Measurements from ENCODE around the gene POLL. TPM values are rescaled to one million over a fixed set of nuclear protein-coding genes. Genes with fewer than 3 reads are reported as not detected.

POLL gene
- total and polyA plus RNA-seq, 8 donors: 18.2 to 81.1 (median 30.6) TPM

DNA sequence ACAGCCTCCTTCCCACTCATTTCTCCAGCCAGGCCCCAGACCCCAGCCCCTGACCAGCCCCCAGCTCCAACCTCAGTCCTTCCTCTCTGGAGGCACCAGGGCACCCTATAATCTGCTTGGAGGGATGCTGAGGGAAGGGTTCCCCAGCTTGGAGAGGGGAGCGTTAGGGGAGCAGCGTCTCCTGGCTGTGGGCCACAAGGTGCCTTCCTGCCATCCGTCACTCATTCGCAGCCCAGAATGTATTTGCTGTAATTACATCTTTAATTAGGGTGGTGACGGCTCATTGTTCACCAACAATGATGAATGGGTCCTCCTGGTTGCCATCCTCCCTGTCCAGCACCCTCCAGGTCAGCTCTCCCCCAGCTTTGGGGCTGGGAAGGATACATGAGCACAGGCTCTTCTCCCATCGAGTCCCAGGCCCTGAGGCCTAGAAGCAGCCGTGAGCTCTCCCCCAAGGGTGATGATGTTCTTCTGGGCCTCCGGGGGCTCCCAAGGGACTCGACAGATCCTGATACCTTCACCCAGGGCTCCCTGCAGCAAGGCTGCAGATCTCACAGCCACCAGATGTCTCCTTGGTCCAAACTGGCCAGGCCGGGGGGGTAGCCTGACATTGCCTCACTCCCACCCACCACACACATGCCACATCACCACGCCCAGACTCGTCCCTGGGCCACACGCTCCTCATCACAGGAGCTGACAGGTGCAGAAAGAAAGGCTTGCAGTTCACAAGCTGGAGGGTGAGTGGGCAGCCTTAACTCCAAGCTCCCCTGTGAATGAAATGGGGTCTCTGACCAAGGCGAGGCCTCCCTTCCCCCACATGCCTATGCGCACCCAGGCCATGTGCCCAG lies 26.8 kb downstream of the POLL start:
- Histone ChIP-seq H3K9me3 (no peaks in the 10 kb centered on the region), H3K4me3 (no peak overlapping the region), H3K27me3 (peaks cover 0 to 5% (median 0%) of the 10 kb centered on the region in 4 donors), H3K36me3 (no peaks in the 10 kb centered on the region), H3K27ac (no peak overlapping the region), H3K4me1 (no peaks in the 10 kb centered on the region)
- intact Hi-C loops (cut with DNase I): no loop called here
- TF ChIP-seq, protein P1, sequence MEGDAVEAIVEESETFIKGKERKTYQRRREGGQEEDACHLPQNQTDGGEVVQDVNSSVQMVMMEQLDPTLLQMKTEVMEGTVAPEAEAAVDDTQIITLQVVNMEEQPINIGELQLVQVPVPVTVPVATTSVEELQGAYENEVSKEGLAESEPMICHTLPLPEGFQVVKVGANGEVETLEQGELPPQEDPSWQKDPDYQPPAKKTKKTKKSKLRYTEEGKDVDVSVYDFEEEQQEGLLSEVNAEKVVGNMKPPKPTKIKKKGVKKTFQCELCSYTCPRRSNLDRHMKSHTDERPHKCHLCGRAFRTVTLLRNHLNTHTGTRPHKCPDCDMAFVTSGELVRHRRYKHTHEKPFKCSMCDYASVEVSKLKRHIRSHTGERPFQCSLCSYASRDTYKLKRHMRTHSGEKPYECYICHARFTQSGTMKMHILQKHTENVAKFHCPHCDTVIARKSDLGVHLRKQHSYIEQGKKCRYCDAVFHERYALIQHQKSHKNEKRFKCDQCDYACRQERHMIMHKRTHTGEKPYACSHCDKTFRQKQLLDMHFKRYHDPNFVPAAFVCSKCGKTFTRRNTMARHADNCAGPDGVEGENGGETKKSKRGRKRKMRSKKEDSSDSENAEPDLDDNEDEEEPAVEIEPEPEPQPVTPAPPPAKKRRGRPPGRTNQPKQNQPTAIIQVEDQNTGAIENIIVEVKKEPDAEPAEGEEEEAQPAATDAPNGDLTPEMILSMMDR (IDR thresholded peaks at IDR 0.05): no peak
- WGBS, 2 donors: 63 to 65% methylated on average over 15 of the region's 15 CpGs
- no peak for DNase-seq
- no peak for ATAC-seq
- FAIRE-seq: no peak

DNA sequence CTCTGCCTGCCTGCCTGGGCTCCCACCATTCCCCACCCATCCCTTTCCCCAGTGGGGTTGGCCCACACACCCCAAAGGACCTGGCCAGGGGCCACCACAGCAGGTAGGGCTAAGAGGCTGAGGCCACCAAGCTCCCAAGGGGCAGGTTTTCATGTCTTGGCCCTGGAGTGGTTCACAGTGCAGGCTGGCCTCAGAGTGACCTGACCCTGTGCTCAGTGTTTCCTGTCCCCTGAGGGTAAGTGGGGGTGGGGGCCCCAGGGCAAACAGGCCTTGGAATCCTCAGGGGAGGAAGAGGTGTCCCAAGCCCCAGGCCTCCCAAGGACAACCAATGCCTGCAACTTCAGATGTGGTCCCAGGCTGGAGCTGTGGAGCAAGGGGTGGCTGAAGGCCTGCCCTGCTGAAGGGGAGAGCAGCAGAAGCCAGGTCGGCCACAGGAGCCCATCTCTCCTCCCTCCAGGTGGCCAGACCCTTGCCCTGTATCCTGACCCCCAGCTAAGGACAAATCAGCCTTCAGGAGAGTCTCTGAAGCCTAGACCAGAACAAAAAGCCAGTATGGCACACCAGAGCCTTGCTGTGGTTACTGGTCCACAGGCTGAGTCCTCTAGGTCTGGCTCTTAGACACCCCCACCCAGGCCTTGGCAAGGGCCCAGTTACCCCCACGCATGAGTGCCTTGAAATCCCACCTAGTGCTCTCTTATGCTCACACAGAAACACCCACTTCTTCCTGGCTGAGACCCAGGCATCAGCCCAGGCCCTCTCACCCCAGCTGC lies 27.6 kb downstream of the POLL start:
- Histone ChIP-seq H3K9me3 (no peaks in the 10 kb centered on the region), H3K27me3 (no peaks in the 10 kb centered on the region), H3K36me3 (no peaks in the 10 kb centered on the region), H3K27ac (no peak overlapping the region), H3K4me3 (no peak overlapping the region), H3K4me1 (no peaks in the 10 kb centered on the region)
- FAIRE-seq (no peak), ATAC-seq (no peak), DNase-seq (no peak)
- TF ChIP-seq, protein P1 (IDR thresholded peaks at IDR 0.05): no peak
- intact Hi-C loops (cut with DNase I): no loop called here
- WGBS, 2 donors: 46 to 67% methylated on average over 1 to 2 of the region's 2 CpGs

DNA sequence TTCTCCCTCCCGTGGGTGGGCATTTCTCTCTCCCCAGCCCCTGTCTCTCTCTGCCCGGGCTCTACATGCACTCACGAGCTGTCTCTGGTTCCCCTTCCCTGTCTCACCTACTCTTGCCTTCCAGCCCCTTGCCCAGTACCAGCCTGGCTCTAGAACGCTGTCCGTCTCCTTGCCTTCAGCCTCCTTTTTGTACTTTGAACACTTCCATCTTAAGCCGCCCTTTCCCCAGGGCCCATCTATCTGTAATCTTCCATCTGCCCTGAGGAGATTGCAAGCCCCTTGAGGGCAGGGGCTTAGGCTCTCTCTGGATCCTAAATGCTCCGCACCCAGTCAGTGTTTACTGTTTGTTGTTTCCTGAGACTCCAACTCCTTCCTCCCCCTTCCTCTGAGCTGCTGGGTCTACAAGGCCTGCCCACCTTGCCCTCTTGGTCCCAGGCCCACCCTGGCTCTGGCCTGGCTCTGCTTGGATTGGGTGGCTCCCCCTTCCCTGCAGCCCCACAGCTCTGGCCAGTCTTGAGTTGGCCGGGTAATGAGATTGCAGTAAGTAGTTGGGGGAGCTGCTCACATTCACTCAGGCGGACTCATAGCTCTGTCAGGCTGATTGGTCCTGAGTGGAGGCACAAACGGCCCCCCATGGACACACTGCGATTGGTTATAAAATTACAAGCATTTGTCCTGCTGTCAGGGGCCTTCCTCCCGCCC lies 28.3 kb downstream of the POLL start:
- Histone ChIP-seq H3K4me3 (no peak overlapping the region), H3K36me3 (no peaks in the 10 kb centered on the region), H3K9me3 (no peaks in the 10 kb centered on the region), H3K27me3 (no peaks in the 10 kb centered on the region), H3K27ac (no peak overlapping the region), H3K4me1 (no peaks in the 10 kb centered on the region)
- FAIRE-seq: no peak
- TF ChIP-seq, protein P1 (IDR thresholded peaks at IDR 0.05): no peak
- no peak for ATAC-seq
- WGBS, 2 donors: 66 to 73% methylated on average over 12 of the region's 12 CpGs
- intact Hi-C loops (cut with DNase I): no loop called here
- DNase-seq: no peak

DNA sequence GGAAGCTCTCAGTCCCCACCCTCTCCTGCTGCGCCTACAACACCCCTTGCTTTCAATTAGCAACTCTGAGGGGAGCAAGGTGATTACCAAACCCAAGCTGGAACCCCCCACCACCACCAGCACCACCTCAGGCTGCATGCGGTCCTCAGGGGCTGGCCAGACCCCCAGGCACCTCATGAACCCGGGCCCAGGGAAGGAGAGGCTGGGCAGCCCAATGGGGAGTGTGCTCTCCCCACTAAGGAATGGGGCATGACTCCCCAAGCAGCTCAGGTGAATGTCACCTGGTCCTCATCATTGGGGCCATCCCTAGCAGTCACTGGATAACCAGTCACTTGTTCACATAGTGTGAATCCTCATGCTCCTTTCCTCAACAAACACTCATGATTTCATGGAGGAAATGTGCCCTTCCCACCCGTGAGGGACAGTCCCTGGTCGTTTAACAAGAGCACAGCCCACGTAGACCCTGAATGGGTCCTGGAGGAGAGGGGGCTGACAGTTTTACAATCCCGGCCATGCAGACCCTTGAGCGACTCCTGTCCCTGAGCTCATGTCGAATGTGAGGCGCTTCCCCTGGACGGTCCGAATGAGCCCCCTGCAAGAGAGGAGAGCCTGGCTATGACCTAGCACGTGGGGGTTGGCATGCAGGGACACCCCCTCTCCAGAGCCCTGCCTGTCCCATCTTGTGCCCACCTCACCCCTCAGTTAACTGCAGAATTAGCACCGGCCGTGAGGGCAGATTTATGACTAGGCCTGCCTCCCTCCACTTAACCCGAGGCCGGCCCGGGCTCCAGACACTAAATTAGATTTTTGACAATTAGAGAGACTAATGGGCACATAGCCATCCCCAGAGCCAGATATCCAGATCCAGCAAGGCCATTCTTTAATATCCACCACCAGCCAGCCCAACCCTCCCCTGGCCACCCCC lies 29.1 kb downstream of the POLL start:
- Histone ChIP-seq H3K36me3 (no peaks in the 10 kb centered on the region), H3K27ac (no peak overlapping the region), H3K9me3 (no peaks in the 10 kb centered on the region), H3K4me1 (no peaks in the 10 kb centered on the region), H3K4me3 (no peak overlapping the region), H3K27me3 (no peaks in the 10 kb centered on the region)
- intact Hi-C loops (cut with DNase I): no loop called here
- ATAC-seq (no peak), DNase-seq (no peak), FAIRE-seq (no peak)
- 60 to 67% methylated on average over 18 of the region's 18 CpGs for WGBS, 2 donors
- TF ChIP-seq, protein P1 (IDR thresholded peaks at IDR 0.05): no peak

Data from pancreas (tissue), 10 donors.